ENCODE data around the gene C12orf76. TPM values are rescaled to one million over a fixed set of nuclear protein-coding genes. Genes with fewer than 3 reads are reported as not detected.

The C12orf76 gene
- total and polyA plus RNA-seq, 2 of the 13 experiments (the other 11 are each of a cell fraction or from before 2014, with no cell fraction given), result 15.8 to 38.4 TPM

- no peak overlapping the region for H3K4me2 ChIP-seq (ENCODE audit: low read depth, low read length)
- H3K9me3 ChIP-seq (ENCODE audit: low read length), result no peaks in the 10 kb centered on the region
- no peak overlapping the region for H3K9ac ChIP-seq (ENCODE audit: insufficient read depth, low read depth, low read length)
- peaks cover 13 to 47% of the 10 kb centered on the region in 2 experiments for H3K36me3 ChIP-seq (replicated peaks in 1 of 2; ENCODE audit: control insufficient read depth in 1 of 2, insufficient read depth in 2 of 2, low read length in 2 of 2)
- POLR2A ChIA-PET, result no interaction called here
- H3K27ac ChIP-seq (ENCODE audit: extremely low read length, insufficient read depth, low read length), result no peak overlapping the region
- no peaks in the 10 kb centered on the region for H4K20me1 ChIP-seq (ENCODE audit: insufficient read depth, low read length)
- in situ Hi-C loops (cut with HindIII; ENCODE audit: extremely low pct_ligation_motif_present, low pct_unique_long_range_greater_than_20kb), result no loop called here
- intact Hi-C loops (cut with micrococcal nuclease; ENCODE audit: unreplicated experiment), result no loop called here
- FAIRE-seq, result no peak
- H3K4me1 ChIP-seq (ENCODE audit: insufficient read depth, low read length), result peaks cover 15% of the 10 kb centered on the region; the same call in 1 of the 2 replicates
- no peak for ATAC-seq
- H3K79me2 ChIP-seq (ENCODE audit: insufficient read depth, low read length), result no peaks in the 10 kb centered on the region
- H3K27me3 ChIP-seq (ENCODE audit: control insufficient read depth in 1 of 2, insufficient read depth in 2 of 2, low read length in 2 of 2), result no peaks in the 10 kb centered on the region
- no peak for DNase-seq (ENCODE audit: low spot score)
- TF ChIP-seq MBNL3 (CRISPR knock-in tag; conservative IDR thresholded peaks at IDR 0.05) (no peak), MTERF4 (CRISPR knock-in tag; IDR thresholded peaks at IDR 0.05) (no peak), RNF219 (CRISPR knock-in tag; IDR thresholded peaks at IDR 0.05) (no peak), ZBTB46 (CRISPR knock-in tag; IDR thresholded peaks at IDR 0.05; ENCODE audit: borderline replicate concordance) (no peak), ZNF839 (CRISPR knock-in tag; IDR thresholded peaks at IDR 0.05; ENCODE audit: borderline replicate concordance) (no peak), RBFOX2 (IDR thresholded peaks at IDR 0.05; ENCODE audit: low read depth, low read length) (no peak)
- 97% methylated on average over 6 of the region's 6 CpGs for WGBS (ENCODE audit: low lambda C conversion rate)
- CTCF ChIA-PET (ENCODE audit: low intra/inter-chr PET ratio, low total read pairs), result no interaction called here
- no peak overlapping the region for H2AFZ ChIP-seq (ENCODE audit: low read length)
- BruUV-seq (replicated peaks), result no TSS peak
- H3K4me3 ChIP-seq (replicated peaks in 1 of 3; ENCODE audit: insufficient read depth in 1 of 3, low read depth in 2 of 3, low read length in 3 of 3), result no peak overlapping the region
These were observed 20.0 kb downstream of the C12orf76 start for GRCh38 chr12:110028323-110028722.

Data from HepG2 (cell line).